K562 (cell line): ENCODE measurements around the gene ZNF418.

Source experiments
- CREB1 ChIP-seq, 2 experiments: sonication (generic) in 1 of 2; formaldehyde crosslinking in 1 of 2; IDR thresholded peaks; 2 replicates each; pipeline versions ENCODE4 v1.6.1 to v1.8.0; 2012 to 2022; ENCODE audit warnings: inconsistent platforms in 1 of 2, mild to moderate bottlenecking in 1 of 2, missing genetic modification reagents in 1 of 2, moderate library complexity in 1 of 2
- CTBP1 ChIP-seq: fragments of 450-650 bp; IDR thresholded peaks from 2 replicates; pipeline ENCODE4 v1.6.1; 2016; ENCODE audit warnings: borderline replicate concordance
- EZH2 ChIP-seq: IDR thresholded peaks from 2 replicates; pipeline ENCODE4 v1.6.1; 2012; ENCODE audit warnings: low read depth, mild to moderate bottlenecking, inconsistent platforms, low read length, borderline replicate concordance
- NFYB ChIP-seq: IDR thresholded peaks from 2 replicates; pipeline ENCODE4 v1.6.1; 2011; ENCODE audit warnings: mild to moderate bottlenecking, moderate library complexity; ENCODE audit not compliant: insufficient read length; ENCODE audit errors: extremely low read depth
- POLR2A ChIP-seq: fragments of 450-650 bp; conservative IDR thresholded peaks from 2 replicates; pipeline ENCODE4 v1.6.1; 2016
- RNF2 ChIP-seq: sonication (generic); IDR thresholded peaks from 2 replicates; pipeline ENCODE4 v1.6.1; 2016
- SREBF2 ChIP-seq: sonication (generic); formaldehyde crosslinking; IDR thresholded peaks from 2 replicates; pipeline ENCODE4 v1.4.0; 2020; ENCODE audit warnings: mild to moderate bottlenecking, missing genetic modification reagents
- ZNF121 ChIP-seq: sonication (generic); formaldehyde crosslinking; conservative IDR thresholded peaks from 2 replicates; pipeline ENCODE4 v1.8.0; 2022; ENCODE audit warnings: missing genetic modification reagents
- TF ChIP-seq, protein P1 (sequence below): sonication (generic); formaldehyde crosslinking; IDR thresholded peaks from 2 replicates; pipeline ENCODE4 v1.5.0; 2020; ENCODE audit warnings: missing genetic modification reagents
- TF ChIP-seq, protein P2 (sequence below): sonication (generic); formaldehyde crosslinking; IDR thresholded peaks from 2 replicates; pipeline ENCODE4 v1.9.0; 2022; ENCODE audit warnings: mild to moderate bottlenecking, missing genetic modification reagents
- TF ChIP-seq, protein P3 (sequence below), 2 experiments: IDR thresholded peaks in 1 of 2; conservative IDR thresholded peaks in 1 of 2; 2 replicates each; pipeline ENCODE4 v1.6.1; 2016; ENCODE audit warnings: low read depth in 2 of 2, mild to moderate bottlenecking in 1 of 2, missing compliant biosample characterization in 1 of 2, missing genetic modification characterization in 1 of 2, moderate library complexity in 1 of 2
- TF ChIP-seq, protein P4 (sequence below), 3 experiments: IDR thresholded peaks in 2 of 3; conservative IDR thresholded peaks in 1 of 3; 2 replicates each; pipeline ENCODE4 v1.5.1; 2011 to 2012; ENCODE audit warnings: low read length in 3 of 3, mild to moderate bottlenecking in 3 of 3, control low read depth in 2 of 3, improper control_type of control experiment in 1 of 3, inconsistent platforms in 1 of 3, low read depth in 1 of 3, mixed read lengths in 1 of 3, moderate library complexity in 1 of 3; ENCODE audit not compliant: insufficient read depth in 2 of 3

DNA sequence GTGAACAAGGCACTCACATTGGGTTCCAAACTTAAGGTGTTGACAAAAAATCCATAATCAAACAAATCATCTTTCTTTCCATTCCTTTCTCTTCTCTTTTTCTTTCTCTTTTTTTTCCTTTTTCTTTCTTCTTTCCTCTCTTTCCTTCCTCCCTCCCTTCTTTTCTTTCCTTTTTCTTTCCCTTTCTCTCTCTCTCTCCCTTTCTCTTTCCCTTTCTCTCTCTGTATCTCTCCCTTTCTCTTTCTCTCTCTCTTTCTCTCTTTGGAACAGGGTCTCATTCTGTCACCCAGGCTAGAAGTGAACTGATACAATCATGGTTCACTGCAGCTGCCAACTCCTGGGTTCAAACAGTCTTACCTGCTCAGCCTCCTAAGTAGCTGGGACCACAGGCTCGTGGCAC lies 26.6 kb upstream of the ZNF418 start:
- TF ChIP-seq, protein P1, sequence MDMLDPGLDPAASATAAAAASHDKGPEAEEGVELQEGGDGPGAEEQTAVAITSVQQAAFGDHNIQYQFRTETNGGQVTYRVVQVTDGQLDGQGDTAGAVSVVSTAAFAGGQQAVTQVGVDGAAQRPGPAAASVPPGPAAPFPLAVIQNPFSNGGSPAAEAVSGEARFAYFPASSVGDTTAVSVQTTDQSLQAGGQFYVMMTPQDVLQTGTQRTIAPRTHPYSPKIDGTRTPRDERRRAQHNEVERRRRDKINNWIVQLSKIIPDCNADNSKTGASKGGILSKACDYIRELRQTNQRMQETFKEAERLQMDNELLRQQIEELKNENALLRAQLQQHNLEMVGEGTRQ (CRISPR knock-in tag), result no peak
- TF ChIP-seq ZNF121 (CRISPR knock-in tag) (no peak), NFYB (no peak), CTBP1 (no peak), POLR2A (no peak), RNF2 (no peak), CREB1 (IDR thresholded peaks at IDR 0.05) (no peak), CREB1 (CRISPR knock-in tag; IDR thresholded peaks at IDR 0.05) (no peak), EZH2 (no peak), SREBF2 (CRISPR knock-in tag) (no peak)
- TF ChIP-seq, protein P2, sequence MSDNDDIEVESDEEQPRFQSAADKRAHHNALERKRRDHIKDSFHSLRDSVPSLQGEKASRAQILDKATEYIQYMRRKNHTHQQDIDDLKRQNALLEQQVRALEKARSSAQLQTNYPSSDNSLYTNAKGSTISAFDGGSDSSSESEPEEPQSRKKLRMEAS, result no peak
- TF ChIP-seq, protein P3, sequence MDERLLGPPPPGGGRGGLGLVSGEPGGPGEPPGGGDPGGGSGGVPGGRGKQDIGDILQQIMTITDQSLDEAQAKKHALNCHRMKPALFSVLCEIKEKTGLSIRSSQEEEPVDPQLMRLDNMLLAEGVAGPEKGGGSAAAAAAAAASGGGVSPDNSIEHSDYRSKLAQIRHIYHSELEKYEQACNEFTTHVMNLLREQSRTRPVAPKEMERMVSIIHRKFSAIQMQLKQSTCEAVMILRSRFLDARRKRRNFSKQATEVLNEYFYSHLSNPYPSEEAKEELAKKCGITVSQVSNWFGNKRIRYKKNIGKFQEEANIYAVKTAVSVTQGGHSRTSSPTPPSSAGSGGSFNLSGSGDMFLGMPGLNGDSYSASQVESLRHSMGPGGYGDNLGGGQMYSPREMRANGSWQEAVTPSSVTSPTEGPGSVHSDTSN (CRISPR knock-in tag; IDR thresholded peaks at IDR 0.05; ENCODE audit: low read depth), result no peak
- TF ChIP-seq, protein P3 (tag; conservative IDR thresholded peaks at IDR 0.05; ENCODE audit: low read depth), result no peak
- TF ChIP-seq, protein P4, sequence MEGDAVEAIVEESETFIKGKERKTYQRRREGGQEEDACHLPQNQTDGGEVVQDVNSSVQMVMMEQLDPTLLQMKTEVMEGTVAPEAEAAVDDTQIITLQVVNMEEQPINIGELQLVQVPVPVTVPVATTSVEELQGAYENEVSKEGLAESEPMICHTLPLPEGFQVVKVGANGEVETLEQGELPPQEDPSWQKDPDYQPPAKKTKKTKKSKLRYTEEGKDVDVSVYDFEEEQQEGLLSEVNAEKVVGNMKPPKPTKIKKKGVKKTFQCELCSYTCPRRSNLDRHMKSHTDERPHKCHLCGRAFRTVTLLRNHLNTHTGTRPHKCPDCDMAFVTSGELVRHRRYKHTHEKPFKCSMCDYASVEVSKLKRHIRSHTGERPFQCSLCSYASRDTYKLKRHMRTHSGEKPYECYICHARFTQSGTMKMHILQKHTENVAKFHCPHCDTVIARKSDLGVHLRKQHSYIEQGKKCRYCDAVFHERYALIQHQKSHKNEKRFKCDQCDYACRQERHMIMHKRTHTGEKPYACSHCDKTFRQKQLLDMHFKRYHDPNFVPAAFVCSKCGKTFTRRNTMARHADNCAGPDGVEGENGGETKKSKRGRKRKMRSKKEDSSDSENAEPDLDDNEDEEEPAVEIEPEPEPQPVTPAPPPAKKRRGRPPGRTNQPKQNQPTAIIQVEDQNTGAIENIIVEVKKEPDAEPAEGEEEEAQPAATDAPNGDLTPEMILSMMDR (IDR thresholded peaks at IDR 0.05 in 2 of 3, conservative IDR thresholded peaks at IDR 0.05 in 1 of 3; ENCODE audit: insufficient read depth in 2 of 3, low read depth in 1 of 3, low read length in 3 of 3), result no peak
